Measurements from ENCODE around the gene NFATC2.

The NFATC2 gene

DNA sequence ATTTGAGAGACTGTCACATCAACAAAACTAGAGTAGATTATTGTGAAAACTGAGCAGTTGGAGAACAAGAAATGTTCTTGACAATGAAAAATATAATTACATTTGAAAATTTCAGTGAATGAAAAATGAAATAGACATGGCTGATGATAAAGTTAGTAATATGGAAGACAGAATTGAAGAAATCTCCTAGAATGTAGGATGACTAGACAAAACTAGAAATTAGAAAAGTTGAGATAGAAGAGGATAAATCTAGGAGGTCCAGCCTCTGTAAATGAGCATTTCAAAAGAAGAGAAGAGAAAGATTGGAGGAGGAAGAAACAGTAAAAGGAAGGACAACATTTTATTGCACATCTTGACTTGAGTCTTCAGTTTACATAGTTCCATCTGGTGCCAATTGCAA lies 178.7 kb downstream of the NFATC2 start:
- TF ChIP-seq, protein P1, sequence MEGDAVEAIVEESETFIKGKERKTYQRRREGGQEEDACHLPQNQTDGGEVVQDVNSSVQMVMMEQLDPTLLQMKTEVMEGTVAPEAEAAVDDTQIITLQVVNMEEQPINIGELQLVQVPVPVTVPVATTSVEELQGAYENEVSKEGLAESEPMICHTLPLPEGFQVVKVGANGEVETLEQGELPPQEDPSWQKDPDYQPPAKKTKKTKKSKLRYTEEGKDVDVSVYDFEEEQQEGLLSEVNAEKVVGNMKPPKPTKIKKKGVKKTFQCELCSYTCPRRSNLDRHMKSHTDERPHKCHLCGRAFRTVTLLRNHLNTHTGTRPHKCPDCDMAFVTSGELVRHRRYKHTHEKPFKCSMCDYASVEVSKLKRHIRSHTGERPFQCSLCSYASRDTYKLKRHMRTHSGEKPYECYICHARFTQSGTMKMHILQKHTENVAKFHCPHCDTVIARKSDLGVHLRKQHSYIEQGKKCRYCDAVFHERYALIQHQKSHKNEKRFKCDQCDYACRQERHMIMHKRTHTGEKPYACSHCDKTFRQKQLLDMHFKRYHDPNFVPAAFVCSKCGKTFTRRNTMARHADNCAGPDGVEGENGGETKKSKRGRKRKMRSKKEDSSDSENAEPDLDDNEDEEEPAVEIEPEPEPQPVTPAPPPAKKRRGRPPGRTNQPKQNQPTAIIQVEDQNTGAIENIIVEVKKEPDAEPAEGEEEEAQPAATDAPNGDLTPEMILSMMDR (IDR thresholded peaks at IDR 0.05; ENCODE audit: extremely low read depth, missing control alignments), result no peak

DNA sequence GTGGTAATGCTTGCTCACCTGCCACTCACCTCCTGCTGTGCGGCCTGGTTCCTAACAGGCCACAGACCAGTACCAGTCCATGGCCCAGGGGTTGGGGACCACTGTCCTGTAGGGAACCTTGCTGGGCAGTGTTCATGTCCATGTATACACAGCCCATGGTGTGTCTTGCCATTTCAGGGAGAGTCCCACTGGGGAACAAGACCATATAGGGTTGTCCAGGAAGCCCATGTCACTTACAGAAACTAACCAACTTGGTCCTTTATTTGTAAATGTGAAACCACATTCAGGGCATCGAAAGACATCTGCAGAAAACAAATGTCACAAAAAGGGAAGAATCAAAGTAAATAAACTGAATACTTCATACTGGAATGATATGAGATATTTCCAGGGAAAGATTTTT lies 179.1 kb downstream of the NFATC2 start:
- TF ChIP-seq, protein P1 (IDR thresholded peaks at IDR 0.05; ENCODE audit: extremely low read depth, missing control alignments), result no peak
- DNase-seq (ENCODE audit: low spot score), result no peak

More for the DNA sequence above, 178.7 kb downstream of the NFATC2 start:
- DNase-seq (ENCODE audit: low spot score), result no peak

DNA sequence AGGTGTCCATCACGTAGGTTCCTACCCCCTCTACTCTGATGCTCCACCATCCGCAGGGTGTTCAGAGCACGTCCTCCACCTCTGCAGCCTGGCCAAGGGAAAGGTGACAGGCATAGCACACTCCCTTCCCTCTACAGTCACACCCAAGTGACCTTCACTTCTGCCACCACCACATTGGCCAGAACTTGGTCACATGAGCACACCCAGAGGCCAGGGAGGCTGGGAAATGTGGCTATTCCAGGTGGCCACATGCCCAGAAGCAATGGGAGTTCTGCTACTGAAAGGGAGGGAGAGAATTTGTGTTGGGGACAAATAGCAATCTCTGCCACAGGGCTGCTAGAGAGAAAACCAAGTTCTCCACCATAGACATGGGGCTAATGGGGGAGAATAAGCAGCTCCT lies 180.3 kb downstream of the NFATC2 start:
- TF ChIP-seq, protein P1 (IDR thresholded peaks at IDR 0.05; ENCODE audit: extremely low read depth, missing control alignments), result no peak
- no peak for DNase-seq (ENCODE audit: low spot score)

- TF ChIP-seq, protein P1 (IDR thresholded peaks at IDR 0.05; ENCODE audit: extremely low read depth, missing control alignments), result no peak
- DNase-seq (ENCODE audit: low spot score), result no peak
These were observed 181.3 kb downstream of the NFATC2 start for GRCh38 chr20:51361258-51361657.

GRCh38 chr20:51360451-51361201 lies 181.9 kb downstream of the NFATC2 start:
- TF ChIP-seq, protein P1 (IDR thresholded peaks at IDR 0.05; ENCODE audit: extremely low read depth, missing control alignments), result no peak
- no peak for DNase-seq (ENCODE audit: low spot score)

DNA sequence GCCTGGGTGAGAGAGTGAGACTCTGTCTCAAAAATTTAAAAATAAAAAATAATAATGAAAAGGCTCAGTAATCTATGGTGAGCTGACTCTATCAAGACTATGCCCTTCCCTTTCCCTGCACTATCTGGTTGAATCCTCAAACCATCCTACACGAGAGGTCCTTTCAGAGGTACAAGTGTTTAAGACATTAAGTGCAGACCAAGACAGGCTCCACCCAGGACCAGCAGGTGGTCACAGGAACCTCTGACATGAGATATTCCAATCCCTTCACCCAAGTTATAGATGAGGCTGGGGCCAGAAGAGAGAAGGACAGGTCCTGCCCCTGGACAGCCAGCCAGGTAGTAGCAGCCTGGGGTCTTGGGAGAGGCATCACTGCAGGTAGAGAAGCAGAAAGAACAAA lies 182.6 kb downstream of the NFATC2 start:
- TF ChIP-seq, protein P1 (IDR thresholded peaks at IDR 0.05; ENCODE audit: extremely low read depth, missing control alignments), result no peak
- no peak for DNase-seq (ENCODE audit: low spot score)

- TF ChIP-seq, protein P1 (IDR thresholded peaks at IDR 0.05; ENCODE audit: extremely low read depth, missing control alignments), result no peak
- no peak for DNase-seq (ENCODE audit: low spot score)
These were observed 183.1 kb downstream of the NFATC2 start for GRCh38 chr20:51359401-51359800.
